ENCODE data around the gene KLRC1.
"Not testable (repeated sequence)": the region's sequence is repeated elsewhere in the genome, so short reads cannot be mapped to it uniquely, and the experiment has no call there.

GRCh38 chr12:10439608-10440274, 13.4 kb downstream of the KLRC1 start:
- not testable (repeated sequence) for TF ChIP-seq CTCF (IDR thresholded peaks at IDR 0.05; ENCODE audit: low read depth, low read length, poor library complexity, severe bottlenecking); EZH2phosphoT487 (IDR thresholded peaks at IDR 0.05; ENCODE audit: borderline replicate concordance, low read length)

Data from DOHH2 (cell line).